Keratinocyte (primary cell): Measurements from ENCODE around the gene PROSER1.

Source experiments
- CTCF ChIP-seq, 3 experiments: IDR thresholded peaks in 1 of 3; conservative IDR thresholded peaks in 1 of 3; optimal IDR thresholded peaks in 1 of 3; 2 replicates in 2 of 3; 3 replicates in 1 of 3; pipeline versions ENCODE3 to v1.5.1; 2011; ENCODE audit warnings: low read length in 3 of 3, mild to moderate bottlenecking in 3 of 3, moderate library complexity in 2 of 3, control low read depth in 1 of 3, inconsistent platforms in 1 of 3; ENCODE audit not compliant: insufficient read depth in 2 of 3; ENCODE audit errors: extremely low read depth in 1 of 3
- EZH2 ChIP-seq: IDR thresholded peaks from one replicate; pipeline ENCODE4 v1.6.1; 2012; ENCODE audit warnings: inconsistent platforms, mild to moderate bottlenecking, low read length, moderate library complexity

- TF ChIP-seq CTCF (optimal IDR thresholded peaks at IDR 0.05 in 1 of 3, IDR thresholded peaks at IDR 0.05 in 1 of 3, conservative IDR thresholded peaks at IDR 0.05 in 1 of 3; ENCODE audit: extremely low read depth in 1 of 3, insufficient read depth in 2 of 3, low read length in 3 of 3) (no peak), EZH2 (no peak)
These were observed 20.2 kb upstream of the PROSER1 start for GRCh38 chr13:39058040-39058439.
